GM12873 (cell line): ENCODE results near the gene SMG5.
A peak's percentile ranks its signal among the peaks of the same experiment; 100 is the strongest.

Source experiments
- CTCF ChIP-seq: IDR thresholded peaks from 2 replicates; pipeline ENCODE4 v1.5.1; 2012; ENCODE audit warnings: low read depth, mild to moderate bottlenecking, moderate library complexity, low read length, control low read depth; ENCODE audit not compliant: insufficient read depth; ENCODE audit errors: missing control alignments

SMG5 gene

GRCh38 chr1:156285437-156285836 lies 2.8 kb upstream of the SMG5 start:
- no peak for TF ChIP-seq CTCF

GRCh38 chr1:156284757-156285156 lies 2.1 kb upstream of the SMG5 start:
- TF ChIP-seq CTCF, result no peak

GRCh38 chr1:156284112-156284511 lies 1.5 kb upstream of the SMG5 start, which contains the start of gene TMEM79:
TMEM79 (plus strand) TSS chr1:156284325; CDS start chr1:156285227, 902 bp downstream.
- TF ChIP-seq CTCF, result no peak

- TF ChIP-seq CTCF, result no peak
Observed at GRCh38 chr1:156283521-156283920, 896 bp upstream of the SMG5 start.

GRCh38 chr1:156281693-156282478 lies 739 bp downstream of the SMG5 start:
- TF ChIP-seq CTCF, result no peak

- TF ChIP-seq CTCF, result peak; percentile 28
Observed at GRCh38 chr1:156281281-156281680, 1.3 kb downstream of the SMG5 start.

GRCh38 chr1:156279837-156280236 lies 2.8 kb downstream of the SMG5 start:
- no peak for TF ChIP-seq CTCF
